GM13976 (cell line): ENCODE results near the gene ZNF484.
"Not testable (repeated sequence)": the region's sequence is repeated elsewhere in the genome, so short reads cannot be mapped to it uniquely, and the experiment has no call there.

ENCODE experiments used
- DNase-seq: peaks from one replicate; pipeline ENCODE4 v3.0.0; 2012; ENCODE audit warnings: low spot score
- in situ Hi-C: fragments of 300-500 bp; cut with MboI; formaldehyde crosslinking; loops from one replicate; pipeline ENCODE4 v1.12.0; 2022; ENCODE audit warnings: low sequenced_read_pairs, mixed read lengths, inconsistent platforms; ENCODE audit not compliant: unreplicated experiment
- TF ChIP-seq, protein P1 (sequence below): IDR thresholded peaks from 2 replicates; pipeline ENCODE4 v1.5.1; 2012; ENCODE audit warnings: borderline replicate concordance, mild to moderate bottlenecking; ENCODE audit not compliant: insufficient read depth; ENCODE audit errors: extremely low read depth, missing control alignments, control extremely low read depth

Gene ZNF484

DNA sequence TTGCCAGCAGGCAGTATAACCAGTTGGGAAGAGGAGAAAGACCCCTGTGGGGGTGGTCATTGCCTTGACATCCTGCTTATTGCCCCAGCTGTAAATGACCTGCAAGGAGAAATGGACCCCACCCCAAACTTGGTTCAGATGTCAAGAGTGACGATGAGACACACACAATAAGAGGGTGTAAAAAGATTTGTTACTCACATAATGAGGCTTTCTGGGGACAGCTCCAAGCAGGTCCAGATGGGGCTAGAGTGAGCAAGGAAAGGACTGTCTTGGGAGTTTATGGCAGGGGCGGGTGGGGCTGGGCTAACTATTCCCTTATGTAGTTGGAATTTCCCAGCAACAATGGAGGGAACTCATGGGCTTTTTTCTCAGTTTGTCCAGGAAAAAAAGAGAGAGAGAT, 24.1 kb downstream of the ZNF484 start:
- TF ChIP-seq, protein P1, sequence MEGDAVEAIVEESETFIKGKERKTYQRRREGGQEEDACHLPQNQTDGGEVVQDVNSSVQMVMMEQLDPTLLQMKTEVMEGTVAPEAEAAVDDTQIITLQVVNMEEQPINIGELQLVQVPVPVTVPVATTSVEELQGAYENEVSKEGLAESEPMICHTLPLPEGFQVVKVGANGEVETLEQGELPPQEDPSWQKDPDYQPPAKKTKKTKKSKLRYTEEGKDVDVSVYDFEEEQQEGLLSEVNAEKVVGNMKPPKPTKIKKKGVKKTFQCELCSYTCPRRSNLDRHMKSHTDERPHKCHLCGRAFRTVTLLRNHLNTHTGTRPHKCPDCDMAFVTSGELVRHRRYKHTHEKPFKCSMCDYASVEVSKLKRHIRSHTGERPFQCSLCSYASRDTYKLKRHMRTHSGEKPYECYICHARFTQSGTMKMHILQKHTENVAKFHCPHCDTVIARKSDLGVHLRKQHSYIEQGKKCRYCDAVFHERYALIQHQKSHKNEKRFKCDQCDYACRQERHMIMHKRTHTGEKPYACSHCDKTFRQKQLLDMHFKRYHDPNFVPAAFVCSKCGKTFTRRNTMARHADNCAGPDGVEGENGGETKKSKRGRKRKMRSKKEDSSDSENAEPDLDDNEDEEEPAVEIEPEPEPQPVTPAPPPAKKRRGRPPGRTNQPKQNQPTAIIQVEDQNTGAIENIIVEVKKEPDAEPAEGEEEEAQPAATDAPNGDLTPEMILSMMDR: no peak
- in situ Hi-C loops: no loop called here
- DNase-seq: no peak

DNA sequence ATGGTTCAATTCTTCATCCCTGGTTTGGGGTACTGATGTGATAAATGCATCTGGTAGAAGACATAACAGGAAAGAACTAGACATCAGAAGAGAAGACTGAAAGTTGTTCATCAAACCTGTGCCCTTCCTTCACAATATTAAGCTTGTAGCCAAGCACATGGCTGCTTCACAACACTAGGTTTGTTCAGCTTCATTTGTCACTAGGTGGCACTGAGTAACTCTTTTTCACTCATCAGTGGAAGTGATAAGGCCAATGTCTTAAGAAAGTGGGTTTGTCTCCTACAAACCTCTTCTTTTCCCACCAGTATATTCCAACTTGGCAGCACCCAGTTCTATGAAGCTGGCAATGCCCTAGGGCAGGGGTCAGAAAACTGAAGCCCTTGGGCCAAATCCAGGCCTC, 26.9 kb downstream of the ZNF484 start:
- no peak for DNase-seq
- in situ Hi-C loops: no loop called here
- TF ChIP-seq, protein P1: no peak

DNA sequence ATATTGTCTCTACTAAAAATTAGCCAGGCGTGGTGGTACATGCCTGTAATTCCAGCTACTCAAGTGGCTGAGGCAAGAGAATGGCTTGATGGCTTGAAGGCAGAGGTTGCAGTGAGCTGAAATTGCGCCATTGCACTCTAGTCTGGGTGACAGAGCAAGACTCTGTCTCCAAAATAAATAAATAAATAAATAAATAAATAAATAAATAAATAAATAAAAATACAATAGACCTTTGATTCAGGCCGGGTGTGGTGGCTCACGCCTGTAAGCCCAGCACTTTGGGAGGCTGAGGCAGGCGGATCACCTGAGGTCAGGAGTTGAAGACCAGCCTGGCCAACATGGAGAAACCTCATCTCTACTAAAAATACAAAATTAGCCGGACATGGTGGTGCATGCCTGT, 29.1 kb downstream of the ZNF484 start:
- DNase-seq: not testable (repeated sequence)

DNA sequence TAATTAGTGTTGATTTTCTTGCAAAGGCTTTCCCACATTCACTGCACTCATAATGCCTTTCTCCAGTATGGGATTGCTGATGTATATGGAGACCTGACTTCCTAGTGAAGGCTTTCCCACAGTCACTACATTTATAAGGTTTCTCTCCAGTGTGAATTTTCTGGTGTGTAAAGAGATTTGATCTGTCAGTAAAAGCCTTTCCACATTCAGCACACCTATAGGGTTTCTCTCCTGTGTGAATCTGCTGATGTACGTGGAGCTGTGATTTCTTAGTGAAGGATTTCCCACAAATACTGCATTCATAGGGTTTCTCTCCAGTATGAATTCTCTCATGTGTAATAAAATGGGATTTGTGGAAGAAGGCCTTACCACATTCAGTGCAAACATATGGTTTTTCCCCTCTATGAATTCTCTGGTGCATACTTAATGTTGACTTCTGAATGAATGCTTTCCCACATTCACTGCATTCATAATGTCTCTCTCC, 31.1 kb downstream of the ZNF484 start:
- in situ Hi-C loops: no loop called here
- TF ChIP-seq, protein P1: no peak
- DNase-seq: no peak

More for the DNA sequence above, 29.1 kb downstream of the ZNF484 start:
- in situ Hi-C loops: not testable (repeated sequence)

DNA sequence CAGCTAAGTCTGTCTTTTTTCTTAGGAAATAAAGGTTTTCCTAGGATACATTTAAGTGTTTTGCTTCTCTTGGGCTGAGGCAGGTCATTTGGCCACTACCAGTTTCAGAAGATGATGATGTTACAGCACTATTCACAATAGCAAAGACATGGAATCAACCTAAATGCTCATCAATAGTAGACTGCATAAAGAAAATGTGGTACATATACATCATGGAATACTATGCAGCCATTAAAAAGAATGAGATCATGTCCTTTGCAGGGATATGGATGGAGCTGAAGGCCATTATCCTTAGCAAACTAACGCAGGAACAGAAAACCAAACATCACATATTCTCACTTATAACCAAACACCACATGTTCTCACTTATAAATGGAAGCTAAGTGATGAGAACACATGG, 39.4 kb downstream of the ZNF484 start:
- DNase-seq, in situ Hi-C loops: not testable (repeated sequence)

DNA sequence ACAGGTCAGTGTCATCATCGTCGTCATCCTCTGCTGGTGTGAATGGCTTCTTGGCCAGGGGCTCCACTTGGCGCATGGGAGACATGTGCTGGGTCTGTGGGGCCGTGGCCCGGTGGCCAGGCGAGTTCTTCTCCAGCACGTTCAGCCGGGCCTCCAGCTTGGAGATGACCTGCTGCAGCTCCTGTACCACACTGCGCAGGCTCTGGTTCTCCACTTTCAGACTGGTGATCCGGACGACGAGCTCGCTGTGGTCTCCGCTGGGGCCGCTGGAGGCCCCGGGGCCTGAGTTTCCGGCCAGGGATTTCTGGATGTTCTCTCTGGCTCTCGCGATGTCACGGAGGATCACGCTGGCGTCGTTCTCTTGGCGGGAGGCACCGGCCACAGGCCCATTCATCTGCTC, 40.6 kb downstream of the ZNF484 start:
- in situ Hi-C loops: no loop called here
- DNase-seq: no peak
- TF ChIP-seq, protein P1: no peak

DNA sequence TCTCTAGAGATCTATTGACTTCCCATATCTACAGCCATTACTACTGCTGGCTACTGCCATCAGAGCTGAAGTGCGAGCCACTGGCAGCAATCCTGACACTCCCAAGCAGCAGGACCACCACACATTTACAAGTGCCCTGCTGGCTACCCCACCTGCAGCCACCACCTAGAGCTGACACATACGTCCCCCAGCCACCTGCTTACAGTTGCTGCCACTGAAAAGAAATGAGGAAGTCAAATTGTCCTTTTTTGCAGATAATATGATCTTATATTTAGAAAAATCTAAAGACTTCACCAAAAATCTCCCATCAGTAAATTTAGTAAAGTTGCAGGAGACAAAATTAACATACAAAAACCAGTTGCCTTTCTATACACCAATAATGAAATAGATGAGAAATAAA, 48.4 kb downstream of the ZNF484 start:
- in situ Hi-C loops: no loop called here
- DNase-seq: no peak
- TF ChIP-seq, protein P1: no peak

DNA sequence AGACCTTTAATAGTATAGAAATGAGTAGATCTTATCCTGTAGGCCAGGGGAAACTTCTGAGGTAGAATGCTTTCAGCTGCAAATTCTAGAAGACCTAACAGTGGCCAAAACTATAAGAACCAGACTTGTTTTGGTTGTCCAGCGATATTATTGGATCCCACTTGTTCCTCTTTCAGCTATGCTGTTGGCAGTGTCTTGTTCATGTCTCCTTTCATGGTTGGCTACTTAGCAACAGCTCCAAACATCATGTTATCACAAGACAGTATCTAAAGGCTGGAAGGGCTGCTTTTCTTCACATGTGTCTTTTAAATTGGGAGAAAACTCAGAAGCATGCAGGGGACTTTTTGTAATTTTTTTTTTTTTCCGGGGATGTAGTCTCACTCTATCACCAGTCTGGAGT, 52.8 kb downstream of the ZNF484 start:
- DNase-seq: not testable (repeated sequence)

More for the DNA sequence above, 52.8 kb downstream of the ZNF484 start:
- in situ Hi-C loops: not testable (repeated sequence)
